Bronchial epithelial cell (primary cell): Measurements from ENCODE around the gene RALGPS1. TPM values are rescaled to one million over a fixed set of nuclear protein-coding genes. Genes with fewer than 3 reads are reported as not detected.

Experiments used
- DNase-seq: peaks from one replicate; pipeline ENCODE4 v3.0.0-alpha.2; 2010; ENCODE audit warnings: low read depth
- FAIRE-seq: peaks from 2 replicates; lab custom pipeline; 2011; peaks lifted over from hg19 to GRCh38; lab: Jason Lieb, UNC
- H3K27me3 ChIP-seq: 2 replicates; pipeline ENCODE4 v1.5.1; 2011; ENCODE audit warnings: low read length; ENCODE audit not compliant: control insufficient read depth, insufficient read depth
- H3K36me3 ChIP-seq: 2 replicates; pipeline ENCODE4 v1.5.1; 2011; ENCODE audit warnings: low read length; ENCODE audit not compliant: control insufficient read depth, insufficient read depth
- H3K4me3 ChIP-seq: 2 replicates; pipeline ENCODE4 v1.5.1; 2011; ENCODE audit warnings: mild to moderate bottlenecking, low read depth, low read length, control low read depth
- CTCF ChIP-seq: IDR thresholded peaks from 2 replicates; pipeline ENCODE4 v1.5.1; 2011; ENCODE audit warnings: mild to moderate bottlenecking, moderate library complexity, low read length, control low read depth, inconsistent platforms; ENCODE audit not compliant: insufficient read depth, severe bottlenecking
- total RNA-seq: library from RNA; depleted of rRNA; stranded (reverse); fragments of >200 nt; gene quantifications from 2 replicates; pipeline ENCODE4 v1.2.1, GENCODE V29; 2014

RALGPS1 gene
- total RNA-seq, 1 donor from 2014 or later, result 3.2 TPM

GRCh38 chr9:126959917-126960316 is 45.3 kb downstream of the RALGPS1 start:
- Histone ChIP-seq H3K27me3 (no peaks in the 10 kb centered on the region), H3K4me3 (no peak overlapping the region), H3K36me3 (no peaks in the 10 kb centered on the region)
- DNase-seq (no peak), FAIRE-seq (no peak)
- TF ChIP-seq CTCF, result no peak

- no peak for TF ChIP-seq CTCF
- H3K4me3 ChIP-seq, result no peak overlapping the region
- DNase-seq, result no peak
- H3K36me3 ChIP-seq, result no peaks in the 10 kb centered on the region
- no peaks in the 10 kb centered on the region for H3K27me3 ChIP-seq
- FAIRE-seq, result no peak
Observed at GRCh38 chr9:126962336-126962735, 47.8 kb downstream of the RALGPS1 start.

- FAIRE-seq (no peak), DNase-seq (no peak)
- Histone ChIP-seq H3K4me3 (no peak overlapping the region), H3K36me3 (no peaks in the 10 kb centered on the region), H3K27me3 (no peaks in the 10 kb centered on the region)
- no peak for TF ChIP-seq CTCF
Observed at GRCh38 chr9:126965077-126965476, 50.5 kb downstream of the RALGPS1 start.

DNA sequence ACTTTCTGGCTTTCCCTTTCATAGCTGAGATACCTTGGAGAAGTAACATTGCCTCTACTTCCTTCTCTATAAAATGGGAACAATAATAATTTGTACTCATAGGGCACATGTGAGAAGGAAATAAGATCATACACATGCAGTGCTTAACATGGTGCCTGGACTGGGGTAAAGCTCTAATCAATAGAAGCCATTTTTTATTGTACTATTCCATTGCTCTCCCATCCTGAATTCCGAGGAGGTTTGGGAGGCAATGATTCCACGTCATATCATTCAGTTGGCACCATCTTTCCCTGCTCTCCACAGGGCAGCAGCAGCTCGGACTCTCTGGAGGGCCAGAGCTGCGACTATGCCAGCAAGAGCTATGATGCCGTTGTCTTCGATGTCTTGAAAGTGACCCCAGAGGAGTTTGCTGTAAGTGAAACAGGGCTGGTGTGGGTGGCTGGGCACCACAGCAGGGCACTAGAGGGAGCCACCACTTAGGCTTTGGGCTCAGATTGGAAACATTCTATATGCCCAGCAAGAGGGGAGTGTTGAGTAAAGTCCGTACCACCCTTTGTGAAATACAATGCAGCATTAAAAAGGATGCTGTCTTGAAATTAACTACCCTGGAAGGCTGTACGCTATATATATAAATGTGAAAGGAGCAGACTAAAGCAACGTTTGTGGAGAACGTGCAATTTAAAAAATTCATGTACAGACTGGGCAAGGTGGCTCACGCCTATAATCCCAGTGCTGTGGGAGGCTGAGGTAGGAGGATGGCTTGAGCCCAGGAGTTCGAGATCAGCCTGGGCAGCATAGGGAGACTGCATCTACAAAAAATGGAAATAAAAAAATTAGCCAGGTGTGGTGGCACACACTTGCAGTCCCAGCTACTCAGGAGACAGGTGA is 51.2 kb downstream of the RALGPS1 start:
- Histone ChIP-seq H3K36me3 (no peaks in the 10 kb centered on the region), H3K27me3 (no peaks in the 10 kb centered on the region), H3K4me3 (no peak overlapping the region)
- DNase-seq, result peak; percentile 45
- TF ChIP-seq CTCF, result peak; percentile 88
- no peak for FAIRE-seq

DNA sequence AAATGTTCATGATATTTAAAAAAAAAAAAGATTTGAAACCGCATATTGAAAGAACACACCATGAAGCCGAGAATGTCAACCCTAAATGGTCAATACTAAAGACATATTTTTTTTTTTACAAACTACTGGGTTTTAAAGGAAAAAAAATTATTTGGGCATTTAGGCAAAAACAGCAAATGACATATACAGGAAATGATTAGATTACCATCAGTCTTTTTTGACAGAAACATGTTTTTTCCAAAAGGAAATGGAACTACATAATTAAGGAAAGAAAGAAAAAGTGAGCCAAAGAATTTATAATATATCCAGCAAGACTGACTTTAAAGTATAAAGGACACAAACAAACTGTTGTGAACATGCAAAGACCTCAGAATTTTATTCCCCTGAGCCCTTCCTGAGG is 56.7 kb downstream of the RALGPS1 start:
- Histone ChIP-seq H3K4me3 (no peak overlapping the region), H3K27me3 (no peaks in the 10 kb centered on the region), H3K36me3 (no peaks in the 10 kb centered on the region)
- no peak for TF ChIP-seq CTCF
- DNase-seq (no peak), FAIRE-seq (no peak)
